HCT116 (cell line): ENCODE measurements around the gene DCAF6.

ENCODE experiments used
- ELF1 ChIP-seq: IDR thresholded peaks from 2 replicates; pipeline ENCODE4 v1.6.1; 2012; ENCODE audit warnings: low read depth, borderline replicate concordance
- JUND ChIP-seq: IDR thresholded peaks from 2 replicates; pipeline ENCODE4 v1.6.1; 2012
- POLR2A ChIP-seq: IDR thresholded peaks from 2 replicates; pipeline ENCODE4 v1.7.0; 2011; ENCODE audit warnings: borderline replicate concordance; ENCODE audit not compliant: insufficient read depth, insufficient read length; ENCODE audit errors: extremely low read depth
- POLR2AphosphoS5 ChIP-seq: IDR thresholded peaks from 2 replicates; pipeline ENCODE4 v1.6.1; 2011; ENCODE audit warnings: mild to moderate bottlenecking, low read depth, low read length, moderate library complexity
- RAD21 ChIP-seq: IDR thresholded peaks from 2 replicates; pipeline ENCODE4 v1.6.1; 2012; ENCODE audit warnings: low read depth, mild to moderate bottlenecking
- SP1 ChIP-seq: IDR thresholded peaks from 2 replicates; pipeline ENCODE4 v1.6.1; 2012; ENCODE audit warnings: low read depth
- TF ChIP-seq, protein P1 (sequence below), 3 experiments: fragments of 200-600 bp in 1 of 3; sonication (generic) in 1 of 3; IDR thresholded peaks in 2 of 3; conservative IDR thresholded peaks in 1 of 3; 2 replicates each; pipeline ENCODE4 v1.5.1; 2012 to 2017; ENCODE audit warnings: low read depth in 2 of 3, low read length in 2 of 3, antibody characterized with exemption in 1 of 3, borderline replicate concordance in 1 of 3, control low read depth in 1 of 3, mild to moderate bottlenecking in 1 of 3, mixed read lengths in 1 of 3, mixed run types in 1 of 3, moderate library complexity in 1 of 3; ENCODE audit not compliant: insufficient read depth in 1 of 3

DNA sequence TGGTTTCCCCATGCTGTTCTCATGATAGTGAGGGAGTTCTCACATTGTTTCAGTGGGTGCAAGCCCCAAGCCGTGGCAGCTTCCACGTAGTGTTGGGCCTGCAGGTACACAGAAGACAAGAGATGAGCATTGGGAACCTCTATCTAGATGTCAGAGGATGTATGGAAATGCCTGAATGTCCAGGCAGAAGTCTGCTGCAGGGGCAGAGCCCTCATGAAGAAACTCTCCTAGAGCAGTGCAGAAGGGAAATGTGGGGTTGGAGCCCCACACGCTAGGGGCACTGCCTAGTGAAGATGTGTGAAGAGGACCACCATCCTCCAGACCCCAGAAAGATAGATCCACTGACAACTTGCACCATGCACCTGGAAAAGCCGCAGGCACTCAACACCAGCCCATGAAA lies 183.3 kb downstream of the DCAF6 start:
- TF ChIP-seq, protein P1, sequence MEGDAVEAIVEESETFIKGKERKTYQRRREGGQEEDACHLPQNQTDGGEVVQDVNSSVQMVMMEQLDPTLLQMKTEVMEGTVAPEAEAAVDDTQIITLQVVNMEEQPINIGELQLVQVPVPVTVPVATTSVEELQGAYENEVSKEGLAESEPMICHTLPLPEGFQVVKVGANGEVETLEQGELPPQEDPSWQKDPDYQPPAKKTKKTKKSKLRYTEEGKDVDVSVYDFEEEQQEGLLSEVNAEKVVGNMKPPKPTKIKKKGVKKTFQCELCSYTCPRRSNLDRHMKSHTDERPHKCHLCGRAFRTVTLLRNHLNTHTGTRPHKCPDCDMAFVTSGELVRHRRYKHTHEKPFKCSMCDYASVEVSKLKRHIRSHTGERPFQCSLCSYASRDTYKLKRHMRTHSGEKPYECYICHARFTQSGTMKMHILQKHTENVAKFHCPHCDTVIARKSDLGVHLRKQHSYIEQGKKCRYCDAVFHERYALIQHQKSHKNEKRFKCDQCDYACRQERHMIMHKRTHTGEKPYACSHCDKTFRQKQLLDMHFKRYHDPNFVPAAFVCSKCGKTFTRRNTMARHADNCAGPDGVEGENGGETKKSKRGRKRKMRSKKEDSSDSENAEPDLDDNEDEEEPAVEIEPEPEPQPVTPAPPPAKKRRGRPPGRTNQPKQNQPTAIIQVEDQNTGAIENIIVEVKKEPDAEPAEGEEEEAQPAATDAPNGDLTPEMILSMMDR (IDR thresholded peaks at IDR 0.05 in 2 of 3, conservative IDR thresholded peaks at IDR 0.05 in 1 of 3; ENCODE audit: borderline replicate concordance in 1 of 3, insufficient read depth in 1 of 3, low read depth in 2 of 3, low read length in 2 of 3): no peak
- TF ChIP-seq ELF1 (no peak), JUND (no peak), POLR2AphosphoS5 (no peak), POLR2A (no peak), RAD21 (no peak), SP1 (no peak)
